Adipocyte (in vitro differentiated cells): Measurements from ENCODE around the gene KRTAP10-2.

Experiments
- DNase-seq: peaks from one replicate; pipeline ENCODE4 v3.0.0-alpha.2; 2015; ENCODE audit warnings: low read depth
- H3K27me3 ChIP-seq: replicated peaks from 2 replicates; pipeline ENCODE4 v1.7.0; 2013; ENCODE audit warnings: mild to moderate bottlenecking, low read length, moderate library complexity; ENCODE audit not compliant: control insufficient read depth, insufficient read depth
- H3K36me3 ChIP-seq: 2 replicates; pipeline ENCODE4 v1.7.0; 2013; ENCODE audit warnings: low read length, mild to moderate bottlenecking, moderate library complexity; ENCODE audit not compliant: control insufficient read depth, insufficient read depth, severe bottlenecking
- H3K4me1 ChIP-seq: 2 replicates; pipeline ENCODE4 v1.7.0; 2013; ENCODE audit warnings: mild to moderate bottlenecking, low read length, moderate library complexity; ENCODE audit not compliant: control insufficient read depth, insufficient read depth
- H3K4me3 ChIP-seq: 2 replicates; pipeline ENCODE4 v1.7.0; 2013; ENCODE audit warnings: mild to moderate bottlenecking, low read length, moderate library complexity
- H3K9ac ChIP-seq: 2 replicates; pipeline ENCODE4 v1.7.0; 2013; ENCODE audit warnings: mild to moderate bottlenecking, low read length, moderate library complexity
- H3K9me3 ChIP-seq: 2 replicates; pipeline ENCODE4 v1.7.0; 2013; ENCODE audit warnings: mild to moderate bottlenecking, low read length, moderate library complexity; ENCODE audit not compliant: control insufficient read depth

The KRTAP10-2 gene

DNA sequence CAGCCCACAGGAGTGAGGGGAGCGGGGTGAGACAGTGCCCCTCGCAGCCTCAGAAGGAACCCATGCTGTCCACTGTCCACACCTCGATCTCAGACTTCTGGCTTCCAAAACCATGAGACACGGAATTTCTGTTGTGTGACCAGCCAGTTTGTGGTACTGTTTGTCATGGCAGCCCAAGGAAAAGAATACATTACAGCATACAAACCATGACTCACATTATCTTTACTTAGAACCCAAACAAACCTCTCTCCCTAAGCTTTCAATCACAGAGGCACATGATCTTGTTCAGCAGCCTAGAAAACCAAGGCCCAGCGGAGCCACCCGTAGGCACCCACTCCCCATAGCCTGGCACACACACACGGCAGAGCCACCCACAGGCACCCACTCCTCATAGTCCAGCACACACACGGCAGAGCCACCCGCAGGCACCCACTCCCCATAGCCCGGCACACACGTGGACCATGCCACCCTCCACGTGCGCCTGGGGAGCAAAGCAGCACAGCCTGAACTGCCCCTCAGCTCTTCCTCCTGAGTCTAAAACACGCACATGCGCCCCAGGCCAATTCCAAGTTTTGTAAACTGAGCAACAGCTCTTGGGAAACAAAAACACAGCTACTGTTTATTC is 21.8 kb upstream of the KRTAP10-2 start:
- DNase-seq: no peak
- Histone ChIP-seq H3K27me3 (peaks cover 7% of the 10 kb centered on the region), H3K9me3 (peaks cover 27% of the 10 kb centered on the region), H3K4me1 (no peaks in the 10 kb centered on the region), H3K9ac (no peak overlapping the region), H3K4me3 (no peak overlapping the region), H3K36me3 (no peaks in the 10 kb centered on the region)

DNA sequence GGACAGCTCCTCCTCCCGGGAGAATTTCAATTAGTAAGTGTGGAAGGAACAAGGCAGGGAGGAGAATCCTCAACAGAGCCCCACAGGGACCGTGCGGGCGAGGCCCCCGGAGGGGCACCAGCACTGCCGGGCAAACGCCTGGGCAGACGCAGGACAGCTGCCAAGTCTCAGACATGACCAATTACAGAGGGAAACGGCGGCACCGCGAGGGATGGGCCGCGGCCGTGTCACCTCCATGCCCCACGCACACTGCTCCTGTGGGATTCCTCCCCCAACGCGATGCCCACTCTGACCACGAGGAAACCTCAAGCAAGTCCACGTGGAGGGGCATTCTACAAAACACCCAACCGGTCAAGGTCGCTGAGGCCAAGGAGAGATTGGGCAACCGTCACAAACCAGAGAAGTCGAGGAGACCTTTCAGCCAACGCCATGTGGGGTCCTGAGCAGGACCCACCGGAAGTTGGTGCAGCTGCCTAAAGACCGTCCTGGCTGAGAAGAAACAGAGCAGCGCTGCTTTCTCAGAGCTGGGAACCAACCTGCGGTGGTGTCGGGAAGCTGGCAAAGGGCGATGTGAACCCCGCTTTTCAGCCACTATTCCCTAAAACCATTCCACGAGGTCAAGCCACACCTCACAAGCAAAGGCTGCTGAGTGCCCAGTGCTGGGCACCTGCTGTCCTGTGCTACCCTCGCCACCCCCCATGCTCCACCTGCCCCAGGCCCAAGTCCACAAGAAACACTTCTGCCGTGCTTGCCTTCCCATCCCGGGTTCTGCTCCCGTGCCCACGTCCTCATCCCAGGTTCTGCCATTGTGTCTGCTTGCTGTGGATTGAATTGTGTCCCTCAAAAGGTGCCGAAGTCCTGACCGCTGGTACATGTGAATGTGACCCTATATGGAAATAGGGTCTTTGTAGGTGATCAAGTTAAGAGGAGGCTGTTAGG is 20.8 kb upstream of the KRTAP10-2 start:
- DNase-seq: no peak
- H3K4me1 ChIP-seq: no peaks in the 10 kb centered on the region

DNA sequence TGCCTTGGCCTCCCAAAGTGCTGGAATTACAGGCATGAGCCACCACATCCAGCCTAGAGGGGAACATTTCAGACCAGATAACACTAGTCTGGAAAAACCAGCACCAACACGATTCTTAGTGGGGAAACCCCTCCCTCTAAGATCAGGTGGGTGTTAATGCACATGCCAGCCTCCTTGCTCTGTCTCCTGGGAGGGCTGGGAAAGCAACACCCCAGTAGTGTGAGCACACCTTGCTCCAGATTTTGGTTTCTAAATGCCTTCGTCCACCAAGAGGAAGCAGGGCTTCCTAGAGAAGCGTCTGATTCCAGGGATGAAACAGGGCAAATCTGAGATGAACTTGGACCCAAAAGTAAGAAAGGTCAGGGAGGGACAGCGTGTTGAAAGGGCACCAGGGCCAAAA is 20.0 kb upstream of the KRTAP10-2 start:
- Histone ChIP-seq H3K4me3 (no peak overlapping the region), H3K27me3 (peaks cover 7% of the 10 kb centered on the region), H3K9me3 (peaks cover 15% of the 10 kb centered on the region), H3K4me1 (no peaks in the 10 kb centered on the region), H3K9ac (no peak overlapping the region), H3K36me3 (no peaks in the 10 kb centered on the region)
- DNase-seq: no peak

More for the DNA sequence above, 20.8 kb upstream of the KRTAP10-2 start:
- Histone ChIP-seq H3K36me3 (no peaks in the 10 kb centered on the region), H3K9me3 (peaks cover 23% of the 10 kb centered on the region), H3K4me3 (no peak overlapping the region), H3K9ac (no peak overlapping the region), H3K27me3 (peaks cover 7% of the 10 kb centered on the region)

DNA sequence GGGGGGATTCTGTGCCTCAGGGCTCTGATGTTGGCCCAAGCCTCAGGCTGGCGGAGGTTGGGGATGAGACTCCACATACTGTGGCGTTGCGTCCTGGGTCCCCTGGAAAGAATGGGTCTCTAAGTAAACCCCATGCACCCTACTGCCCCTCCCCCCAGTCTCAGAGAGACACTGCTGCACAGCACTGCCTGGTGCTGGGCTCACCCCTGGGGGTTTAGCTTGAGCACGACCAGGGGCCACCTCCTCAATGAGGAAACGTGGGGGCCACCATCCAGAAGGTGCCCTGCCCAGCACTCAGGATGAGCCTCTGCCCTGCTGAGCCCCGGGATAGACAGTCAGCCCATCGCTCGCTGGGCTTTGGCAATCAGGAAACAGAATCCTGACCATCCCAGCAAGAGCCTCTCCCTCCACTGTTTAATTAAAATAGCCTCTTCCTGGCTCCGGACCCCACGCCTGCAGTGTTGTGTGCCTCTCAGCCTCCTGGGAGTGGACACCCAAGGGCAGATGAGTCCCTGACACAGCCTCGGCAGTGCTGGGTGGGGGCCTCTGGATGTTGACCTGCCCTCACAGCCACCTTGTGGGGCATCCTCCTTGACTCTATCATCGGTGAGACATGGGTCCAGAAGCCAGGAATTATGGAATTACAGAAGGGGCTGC is 18.7 kb upstream of the KRTAP10-2 start:
- H3K36me3 ChIP-seq: no peaks in the 10 kb centered on the region
- H3K9ac ChIP-seq: no peak overlapping the region
- H3K27me3 ChIP-seq: peaks cover 7% of the 10 kb centered on the region
- H3K9me3 ChIP-seq: peaks cover 8% of the 10 kb centered on the region
- H3K4me3 ChIP-seq: no peak overlapping the region
- no peak for DNase-seq
- no peaks in the 10 kb centered on the region for H3K4me1 ChIP-seq

DNA sequence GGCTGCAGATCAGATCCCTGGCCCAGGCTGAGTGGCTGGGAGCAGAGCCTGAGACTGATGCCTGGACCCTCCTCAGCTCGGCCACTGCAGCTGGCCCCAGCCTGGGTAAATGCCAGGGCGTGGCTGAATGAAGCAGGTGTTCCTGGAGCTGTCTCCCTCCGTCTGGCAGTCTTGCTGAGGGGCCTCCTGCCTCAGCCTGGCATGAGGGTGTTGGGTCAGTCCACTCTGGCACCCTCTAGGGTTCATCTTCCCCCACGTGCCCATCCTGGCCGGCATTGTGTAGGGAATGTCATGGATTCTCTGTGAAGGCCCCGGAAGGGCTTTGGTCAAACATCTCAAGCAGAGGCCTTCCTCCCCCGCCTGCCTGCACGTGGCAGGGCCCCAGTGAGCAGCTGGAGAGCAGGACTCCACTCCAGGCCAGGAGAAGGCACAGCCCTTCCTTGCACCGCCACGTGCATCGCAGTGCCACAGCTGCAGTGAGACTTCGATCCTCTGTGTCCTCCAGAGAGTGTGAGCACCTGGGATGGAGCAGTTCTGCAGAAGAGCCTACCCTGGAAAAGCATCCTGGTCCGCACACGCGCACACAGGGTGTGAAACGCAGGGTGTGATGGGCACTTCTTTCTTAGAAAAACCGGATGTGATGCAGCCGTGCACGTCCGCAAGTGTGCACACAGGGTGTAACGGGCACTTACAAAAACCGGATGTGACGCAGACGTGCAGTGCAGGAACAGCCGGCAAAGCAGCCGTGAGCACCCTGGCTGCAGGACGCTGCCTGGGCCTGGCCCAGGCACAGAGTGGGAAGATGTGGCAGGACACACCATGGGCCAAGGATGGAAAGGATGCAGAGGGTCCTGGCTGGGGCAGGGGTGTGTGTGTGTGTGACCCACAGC is 17.6 kb upstream of the KRTAP10-2 start:
- Histone ChIP-seq H3K9me3 (peaks cover 16% of the 10 kb centered on the region), H3K4me1 (no peaks in the 10 kb centered on the region), H3K27me3 (peaks cover 7% of the 10 kb centered on the region), H3K9ac (no peak overlapping the region), H3K4me3 (no peak overlapping the region), H3K36me3 (no peaks in the 10 kb centered on the region)
- no peak for DNase-seq

DNA sequence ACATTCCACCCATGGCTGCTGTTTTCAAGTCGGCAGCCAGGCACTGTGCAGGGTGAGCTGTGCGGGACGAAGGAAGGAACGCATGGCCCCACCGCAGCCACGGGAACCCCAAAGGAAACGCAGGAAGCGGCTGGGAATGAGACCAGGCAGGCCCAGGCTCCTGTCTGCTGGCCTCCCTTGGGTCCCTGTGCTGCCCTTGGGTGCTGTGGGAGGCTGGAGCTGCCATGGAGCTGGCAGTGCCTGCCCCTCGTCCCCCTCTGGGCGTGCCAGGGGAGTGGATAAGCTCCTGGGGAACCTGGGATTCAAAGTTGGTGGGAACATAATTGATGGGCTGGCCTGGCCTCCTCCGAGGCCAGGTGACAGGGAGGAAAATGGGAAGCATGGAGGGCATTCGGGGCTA is 17.0 kb upstream of the KRTAP10-2 start:
- Histone ChIP-seq H3K4me1 (no peaks in the 10 kb centered on the region), H3K9ac (no peak overlapping the region), H3K4me3 (no peak overlapping the region), H3K27me3 (peaks cover 7% of the 10 kb centered on the region), H3K9me3 (peaks cover 22% of the 10 kb centered on the region), H3K36me3 (no peaks in the 10 kb centered on the region)
- no peak for DNase-seq

DNA sequence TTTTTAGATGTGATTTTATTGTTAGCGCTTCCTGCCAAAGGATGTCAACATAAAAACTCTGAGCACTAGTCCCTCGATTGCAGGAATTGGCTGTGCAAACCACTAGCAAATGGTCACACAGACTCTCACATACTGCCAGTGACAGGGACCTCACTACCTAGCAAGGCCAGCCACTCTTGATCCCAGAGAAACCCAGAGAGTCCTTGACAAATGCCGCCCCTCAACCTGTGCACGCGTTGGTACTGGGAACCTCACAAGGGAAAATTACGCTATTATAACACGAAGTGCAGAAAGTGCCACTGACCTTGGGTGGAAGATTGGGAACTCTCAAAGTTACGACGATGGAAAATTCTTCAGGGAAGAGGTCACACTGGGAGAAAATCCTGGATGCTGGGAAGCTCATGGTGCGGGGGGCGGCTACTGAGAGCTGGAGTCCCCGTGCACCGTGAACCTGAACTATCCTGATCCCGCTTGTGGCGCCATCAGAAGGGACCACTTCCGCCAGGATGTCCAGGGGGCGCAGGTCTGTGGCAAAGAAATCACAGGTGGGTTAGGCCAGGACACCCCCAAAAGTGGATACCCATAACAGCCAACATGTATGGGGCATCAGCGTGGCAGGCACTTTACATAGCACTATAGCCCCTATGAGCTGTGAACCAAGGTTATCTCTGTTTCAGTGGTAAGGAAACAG is 16.3 kb upstream of the KRTAP10-2 start:
- Histone ChIP-seq H3K36me3 (no peaks in the 10 kb centered on the region), H3K27me3 (peaks cover 7% of the 10 kb centered on the region), H3K9ac (no peak overlapping the region), H3K9me3 (peaks cover 28% of the 10 kb centered on the region), H3K4me1 (no peaks in the 10 kb centered on the region), H3K4me3 (no peak overlapping the region)
- DNase-seq: no peak

DNA sequence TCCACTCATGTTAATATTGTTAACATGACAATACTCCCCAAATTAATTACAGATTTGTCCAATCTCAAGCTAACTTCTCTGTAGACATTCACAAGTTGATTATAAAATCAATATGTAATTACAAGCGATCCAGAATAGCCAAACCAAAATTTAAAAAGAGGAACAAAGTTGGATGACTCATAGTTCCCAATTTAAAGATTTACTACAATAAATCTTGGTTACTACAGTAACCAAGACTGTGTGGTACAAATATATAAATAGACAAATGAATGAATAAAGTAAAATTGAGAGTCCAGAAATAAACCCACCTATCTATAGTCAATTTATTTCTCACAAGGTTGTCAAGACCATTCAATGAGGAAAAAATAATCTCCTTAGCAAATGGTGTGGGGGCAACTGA is 15.1 kb upstream of the KRTAP10-2 start:
- Histone ChIP-seq H3K9ac (no peak overlapping the region), H3K36me3 (no peaks in the 10 kb centered on the region), H3K4me3 (no peak overlapping the region), H3K9me3 (peaks cover 24% of the 10 kb centered on the region), H3K4me1 (no peaks in the 10 kb centered on the region), H3K27me3 (peaks cover 7% of the 10 kb centered on the region)
- no peak for DNase-seq

DNA sequence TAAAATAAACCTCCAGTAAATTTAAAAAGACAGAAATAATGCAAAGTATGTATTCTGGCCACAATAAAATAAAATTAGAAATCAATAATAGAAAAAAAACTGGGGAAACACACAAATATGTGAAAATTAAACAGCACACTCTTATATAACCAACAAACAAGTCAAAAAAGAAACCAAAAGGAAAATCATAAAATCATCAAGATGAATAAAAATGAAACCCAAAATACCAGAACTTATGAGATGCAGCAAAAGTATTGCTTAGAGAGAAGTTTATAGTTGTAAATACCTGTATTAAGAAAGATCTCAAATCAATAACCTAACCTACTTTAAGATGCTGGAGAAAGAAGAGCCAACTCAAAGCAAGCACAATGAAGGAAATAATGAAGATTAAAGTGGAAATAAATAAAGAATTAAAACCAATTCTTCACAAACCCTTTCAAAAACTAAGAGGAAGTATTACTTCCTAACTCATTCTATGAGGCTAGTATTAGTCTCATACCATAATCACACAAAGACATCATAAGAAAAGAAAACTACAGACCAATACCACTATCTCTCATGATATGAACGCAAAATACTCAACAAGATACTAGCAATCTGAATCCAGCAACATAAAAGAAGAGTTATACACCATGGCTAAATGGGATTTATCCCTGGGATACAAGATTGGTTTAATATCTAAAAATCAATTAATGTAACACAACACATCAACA is 13.7 kb upstream of the KRTAP10-2 start:
- no peak for DNase-seq
- Histone ChIP-seq H3K9me3 (peaks cover 20% of the 10 kb centered on the region), H3K9ac (no peak overlapping the region), H3K4me1 (no peaks in the 10 kb centered on the region), H3K4me3 (no peak overlapping the region), H3K36me3 (no peaks in the 10 kb centered on the region), H3K27me3 (peaks cover 4% of the 10 kb centered on the region)

DNA sequence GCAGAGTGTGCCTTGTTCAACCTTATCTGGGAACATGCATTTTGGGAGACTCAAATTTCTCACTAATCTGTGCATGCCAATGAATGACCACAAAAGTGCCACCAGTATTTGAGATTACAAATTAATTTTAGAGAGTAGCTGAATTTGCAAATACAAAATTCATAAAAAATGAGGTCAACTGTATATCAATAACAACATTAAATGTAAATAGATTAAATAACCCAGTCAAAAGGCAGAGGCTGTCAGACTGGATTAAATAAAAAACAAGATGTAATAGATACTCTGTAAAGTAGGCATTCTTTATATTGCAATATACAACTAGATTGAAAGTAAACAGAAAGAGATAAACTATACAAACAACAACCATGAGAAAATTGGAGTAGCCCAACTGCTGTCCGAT is 12.8 kb upstream of the KRTAP10-2 start:
- Histone ChIP-seq H3K4me3 (no peak overlapping the region), H3K27me3 (peaks cover 4% of the 10 kb centered on the region), H3K36me3 (no peaks in the 10 kb centered on the region), H3K9ac (no peak overlapping the region), H3K4me1 (no peaks in the 10 kb centered on the region), H3K9me3 (peaks cover 20% of the 10 kb centered on the region)
- no peak for DNase-seq
